K562 (cell line): Measurements from ENCODE around the gene TRIP10. TPM values are rescaled to one million over a fixed set of nuclear protein-coding genes. Genes with fewer than 3 reads are reported as not detected.
A peak's percentile ranks its signal among the peaks of the same experiment; 100 is the strongest.

Experiments used
- E4F1 ChIP-seq: fragments of 250-450 bp; sonication (Bioruptor Pico); IDR thresholded peaks from 2 replicates; pipeline ENCODE4 v1.5.0; 2021; ENCODE audit warnings: mild to moderate bottlenecking, borderline replicate concordance
- HCFC1 ChIP-seq: IDR thresholded peaks from 2 replicates; pipeline ENCODE4 v1.6.1; 2012; ENCODE audit warnings: low read depth, low read length, improper control_type of control experiment
- MTA3 ChIP-seq: fragments of 450-650 bp; formaldehyde crosslinking; IDR thresholded peaks from 2 replicates; pipeline ENCODE4 v1.6.1; 2017; ENCODE audit warnings: mild to moderate bottlenecking, borderline replicate concordance
- NBN ChIP-seq: fragments of 450-650 bp; IDR thresholded peaks from 2 replicates; pipeline ENCODE4 v1.6.1; 2016; ENCODE audit warnings: low read depth, mild to moderate bottlenecking
- NR4A1 ChIP-seq, 2 experiments: fragments of 250-450 bp in 1 of 2; fragments of 450-650 bp in 1 of 2; sonication (Bioruptor Pico) in 1 of 2; IDR thresholded peaks; 2 replicates each; pipeline versions ENCODE4 v1.4.0 to v1.6.1; 2016 to 2020; ENCODE audit warnings: mild to moderate bottlenecking in 2 of 2, missing compliant biosample characterization in 1 of 2, missing genetic modification characterization in 1 of 2, moderate library complexity in 1 of 2
- SUPT5H ChIP-seq: fragments of 450-650 bp; IDR thresholded peaks from 2 replicates; pipeline ENCODE4 v1.6.1; 2016
- TSHZ1 ChIP-seq: fragments of 250-450 bp; sonication (Bioruptor Pico); IDR thresholded peaks from 2 replicates; pipeline ENCODE4 v1.4.0; 2020; ENCODE audit warnings: mild to moderate bottlenecking, moderate library complexity
- ZBTB1 ChIP-seq: sonication (generic); formaldehyde crosslinking; IDR thresholded peaks from 2 replicates; pipeline ENCODE4 v1.8.1; 2023; ENCODE audit warnings: missing genetic modification reagents, low read depth, mild to moderate bottlenecking, borderline replicate concordance
- ZBTB34 ChIP-seq: fragments of 250-450 bp; sonication (Bioruptor Pico); IDR thresholded peaks from 2 replicates; pipeline ENCODE4 v1.8.0; 2021; ENCODE audit warnings: mild to moderate bottlenecking, moderate library complexity
- ZHX1 ChIP-seq: fragments of 150-350 bp; conservative IDR thresholded peaks from 2 replicates; pipeline ENCODE4 v1.6.1; 2014; ENCODE audit warnings: low read length
- ZNF699 ChIP-seq: fragments of 250-450 bp; sonication (Bioruptor Pico); IDR thresholded peaks from 2 replicates; pipeline ENCODE4 v1.8.0; 2021; ENCODE audit warnings: mild to moderate bottlenecking, moderate library complexity; ENCODE audit not compliant: insufficient replicate concordance
- polyA plus RNA-seq, 8 experiments: library from polyadenylated mRNA; depleted of rRNA in 4 of 8; stranded (reverse) in 5 of 8; unstranded in 3 of 8; fragments of >200 nt; fragmentation: Nextera tagmentation in 2 of 8; fragmentation: Illumina TruSeq in 1 of 8; extraction: Ambion mirVana in 2 of 8; extraction: Trizol in 1 of 8; gene quantifications; 2 replicates each; pipeline versions ENCODE4 v1.2.1 to v1.2.3, GENCODE V29; 2011 to 2014; ENCODE audit warnings: inconsistent platforms in 1 of 8, missing spikeins in 1 of 8
- total RNA-seq, 7 experiments: library from RNA; depleted of rRNA in 6 of 7; stranded (reverse); fragments of >200 nt in 6 of 7; fragmentation: Illumina TruSeq in 2 of 7; extraction: Trizol in 2 of 7; gene quantifications; 2 replicates each; pipeline versions ENCODE4 v1.2.1 to v1.2.3, GENCODE V29; 2011 to 2021; ENCODE audit warnings: low replicate concordance in 1 of 7
- TF ChIP-seq, protein P1 (sequence below): fragments of 450-650 bp; formaldehyde crosslinking; IDR thresholded peaks from 2 replicates; pipeline ENCODE4 v1.4.0; 2020; ENCODE audit warnings: mild to moderate bottlenecking, moderate library complexity

The TRIP10 gene
- total and polyA plus RNA-seq, 9 of the 15 experiments (the other 6 are each of a cell fraction or from before 2014, with no cell fraction given), result 1.2 to 66.8 (median 36.1) TPM

- no peak for TF ChIP-seq ZNF699 (CRISPR knock-in tag)
- TF ChIP-seq ZBTB1 (CRISPR knock-in tag), result no peak; the same call in 1 of the 2 replicates
- no peak for TF ChIP-seq ZHX1
- TF ChIP-seq TSHZ1 (CRISPR knock-in tag), result no peak
- TF ChIP-seq E4F1 (CRISPR knock-in tag), result no peak
- no peak for TF ChIP-seq SUPT5H
- no peak for TF ChIP-seq MTA3
- TF ChIP-seq, protein P1, sequence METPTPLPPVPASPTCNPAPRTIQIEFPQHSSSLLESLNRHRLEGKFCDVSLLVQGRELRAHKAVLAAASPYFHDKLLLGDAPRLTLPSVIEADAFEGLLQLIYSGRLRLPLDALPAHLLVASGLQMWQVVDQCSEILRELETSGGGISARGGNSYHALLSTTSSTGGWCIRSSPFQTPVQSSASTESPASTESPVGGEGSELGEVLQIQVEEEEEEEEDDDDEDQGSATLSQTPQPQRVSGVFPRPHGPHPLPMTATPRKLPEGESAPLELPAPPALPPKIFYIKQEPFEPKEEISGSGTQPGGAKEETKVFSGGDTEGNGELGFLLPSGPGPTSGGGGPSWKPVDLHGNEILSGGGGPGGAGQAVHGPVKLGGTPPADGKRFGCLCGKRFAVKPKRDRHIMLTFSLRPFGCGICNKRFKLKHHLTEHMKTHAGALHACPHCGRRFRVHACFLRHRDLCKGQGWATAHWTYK, result 0 out of 2 replicates have a peak, but pooled peaks have one; percentile 58
- TF ChIP-seq HCFC1, result peak; percentile 99
- TF ChIP-seq NBN, result peak; percentile 28; the same call in 1 of the 2 replicates
- TF ChIP-seq NR4A1 (CRISPR knock-in tag; IDR thresholded peaks at IDR 0.05), result no peak
- TF ChIP-seq NR4A1 (tag; IDR thresholded peaks at IDR 0.05), result peak; percentile 88
- TF ChIP-seq ZBTB34 (CRISPR knock-in tag), result no peak
These were observed 1.4 kb upstream of the TRIP10 start (continued) for GRCh38 chr19:6737873-6738786.
